Breast epithelium (tissue), 3 donors: ENCODE data around the gene HDLBP.

ENCODE experiments used
- POLR2A ChIP-seq: fragments of 450-650 bp; IDR thresholded peaks from one replicate; pipeline ENCODE4 v1.6.1; 2016; ENCODE audit warnings: antibody characterized with exemption, mild to moderate bottlenecking, moderate library complexity
- POLR2AphosphoS5 ChIP-seq, 3 donors: sonication (generic); formaldehyde crosslinking; IDR thresholded peaks; one replicate each; pipeline ENCODE4 v1.6.1; 2017; ENCODE audit warnings: antibody characterized with exemption in 3 of 3
- TF ChIP-seq, protein P1 (sequence below), 3 donors: fragments of 450-650 bp; IDR thresholded peaks; one replicate each; pipeline ENCODE4 v1.5.1; 2016 to 2017; ENCODE audit warnings: antibody characterized with exemption in 3 of 3, mild to moderate bottlenecking in 3 of 3, moderate library complexity in 3 of 3

DNA sequence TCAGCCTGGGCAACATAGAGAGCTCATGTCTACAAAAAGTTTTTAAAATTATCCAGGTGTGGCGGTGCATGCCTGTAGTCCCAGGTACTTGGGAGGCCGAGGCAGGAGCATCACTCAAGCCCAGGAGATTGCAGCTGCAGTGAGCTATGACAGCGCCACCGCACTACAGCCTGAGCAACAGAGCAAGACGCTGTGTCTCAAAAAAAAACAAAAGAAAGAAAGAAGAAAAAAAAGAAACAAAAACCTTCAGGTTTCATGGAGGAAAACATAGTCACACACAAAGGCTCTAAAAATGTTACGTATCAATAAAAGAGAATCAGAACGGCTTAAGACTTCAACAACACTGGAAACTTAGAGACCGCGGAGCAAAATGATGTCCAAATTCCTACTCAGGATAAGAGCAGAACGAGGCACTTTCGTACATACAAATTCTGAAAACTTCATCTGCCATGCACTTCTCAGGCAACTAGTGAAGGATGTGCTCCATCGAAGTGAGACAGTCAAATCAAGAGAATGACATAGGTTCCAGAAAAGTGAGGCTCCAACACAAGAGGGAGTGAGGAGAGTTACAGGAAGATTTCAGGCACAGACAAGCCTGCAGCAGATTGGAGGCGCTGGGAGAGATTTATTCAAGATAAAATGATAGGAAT is 4.4 kb downstream of the HDLBP start:
- TF ChIP-seq, protein P1, sequence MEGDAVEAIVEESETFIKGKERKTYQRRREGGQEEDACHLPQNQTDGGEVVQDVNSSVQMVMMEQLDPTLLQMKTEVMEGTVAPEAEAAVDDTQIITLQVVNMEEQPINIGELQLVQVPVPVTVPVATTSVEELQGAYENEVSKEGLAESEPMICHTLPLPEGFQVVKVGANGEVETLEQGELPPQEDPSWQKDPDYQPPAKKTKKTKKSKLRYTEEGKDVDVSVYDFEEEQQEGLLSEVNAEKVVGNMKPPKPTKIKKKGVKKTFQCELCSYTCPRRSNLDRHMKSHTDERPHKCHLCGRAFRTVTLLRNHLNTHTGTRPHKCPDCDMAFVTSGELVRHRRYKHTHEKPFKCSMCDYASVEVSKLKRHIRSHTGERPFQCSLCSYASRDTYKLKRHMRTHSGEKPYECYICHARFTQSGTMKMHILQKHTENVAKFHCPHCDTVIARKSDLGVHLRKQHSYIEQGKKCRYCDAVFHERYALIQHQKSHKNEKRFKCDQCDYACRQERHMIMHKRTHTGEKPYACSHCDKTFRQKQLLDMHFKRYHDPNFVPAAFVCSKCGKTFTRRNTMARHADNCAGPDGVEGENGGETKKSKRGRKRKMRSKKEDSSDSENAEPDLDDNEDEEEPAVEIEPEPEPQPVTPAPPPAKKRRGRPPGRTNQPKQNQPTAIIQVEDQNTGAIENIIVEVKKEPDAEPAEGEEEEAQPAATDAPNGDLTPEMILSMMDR (IDR thresholded peaks at IDR 0.05) = no peak
- TF ChIP-seq POLR2A (no peak), POLR2AphosphoS5 (IDR thresholded peaks at IDR 0.05) (no peak)
